ENCODE results near the gene SLC1A3.

SLC1A3 gene

GRCh38 chr5:36598045-36598444 is 8.4 kb upstream of the SLC1A3 start:
- no peaks in the 10 kb centered on the region for H3K9me2 ChIP-seq (replicated peaks; ENCODE audit: insufficient read depth, low read length)
- no peak overlapping the region for H3K4me3 ChIP-seq (ENCODE audit: low read length)
- no peaks in the 10 kb centered on the region for H3F3A ChIP-seq (ENCODE audit: insufficient read depth, low read length)
- H3K4me2 ChIP-seq (ENCODE audit: low read depth, low read length): no peak overlapping the region
- no peak overlapping the region for H2AFZ ChIP-seq (ENCODE audit: low read length)
- no peaks in the 10 kb centered on the region for H3K9me3 ChIP-seq (replicated peaks; ENCODE audit: insufficient read depth, low read length)
- no peaks in the 10 kb centered on the region for H3K79me2 ChIP-seq (ENCODE audit: low read length)
- no peaks in the 10 kb centered on the region for H3K4me1 ChIP-seq (ENCODE audit: low read length)
- DNase-seq: no peak
- H3K27me3 ChIP-seq (replicated peaks; ENCODE audit: insufficient read depth, low read length): no peaks in the 10 kb centered on the region
- H4K20me1 ChIP-seq (ENCODE audit: insufficient read depth, low read length): no peaks in the 10 kb centered on the region
- no peak overlapping the region for H3K9ac ChIP-seq (ENCODE audit: low read length)
- H3K36me3 ChIP-seq (replicated peaks; ENCODE audit: insufficient read depth, low read length): no peaks in the 10 kb centered on the region
- H3K27ac ChIP-seq (ENCODE audit: low read length): no peak overlapping the region
- TF ChIP-seq CTCF (IDR thresholded peaks at IDR 0.05; ENCODE audit: low read length) (no peak), EZH2phosphoT487 (IDR thresholded peaks at IDR 0.05; ENCODE audit: low read length) (no peak), EZH2 (optimal IDR thresholded peaks at IDR 0.05; ENCODE audit: low read depth, low read length) (no peak)

- no peak overlapping the region for H3K27ac ChIP-seq (ENCODE audit: low read length)
- no peak overlapping the region for H3K9ac ChIP-seq (ENCODE audit: low read length)
- no peaks in the 10 kb centered on the region for H3K36me3 ChIP-seq (replicated peaks; ENCODE audit: insufficient read depth, low read length)
- no peak for TF ChIP-seq EZH2phosphoT487 (IDR thresholded peaks at IDR 0.05; ENCODE audit: low read length)
- TF ChIP-seq CTCF (IDR thresholded peaks at IDR 0.05; ENCODE audit: low read length): no peak
- no peak for TF ChIP-seq EZH2 (optimal IDR thresholded peaks at IDR 0.05; ENCODE audit: low read depth, low read length)
- no peaks in the 10 kb centered on the region for H3F3A ChIP-seq (ENCODE audit: insufficient read depth, low read length)
- no peaks in the 10 kb centered on the region for H3K9me2 ChIP-seq (replicated peaks; ENCODE audit: insufficient read depth, low read length)
- H3K4me3 ChIP-seq (ENCODE audit: low read length): no peak overlapping the region
- H3K4me1 ChIP-seq (ENCODE audit: low read length): no peaks in the 10 kb centered on the region
- DNase-seq: no peak
- H4K20me1 ChIP-seq (ENCODE audit: insufficient read depth, low read length): no peaks in the 10 kb centered on the region
- H3K79me2 ChIP-seq (ENCODE audit: low read length): no peaks in the 10 kb centered on the region
- no peak overlapping the region for H3K4me2 ChIP-seq (ENCODE audit: low read depth, low read length)
- no peak overlapping the region for H2AFZ ChIP-seq (ENCODE audit: low read length)
- H3K27me3 ChIP-seq (replicated peaks; ENCODE audit: insufficient read depth, low read length): no peaks in the 10 kb centered on the region; the same call in 1 of the 2 replicates
- no peaks in the 10 kb centered on the region for H3K9me3 ChIP-seq (replicated peaks; ENCODE audit: insufficient read depth, low read length)
Measured at GRCh38 chr5:36599986-36600779, 6.2 kb upstream of the SLC1A3 start.

GRCh38 chr5:36600917-36601527 is 5.4 kb upstream of the SLC1A3 start:
- no peaks in the 10 kb centered on the region for H3K79me2 ChIP-seq (ENCODE audit: low read length)
- no peak overlapping the region for H3K27ac ChIP-seq (ENCODE audit: low read length)
- no peaks in the 10 kb centered on the region for H3K9me3 ChIP-seq (replicated peaks; ENCODE audit: insufficient read depth, low read length)
- no peak for TF ChIP-seq EZH2phosphoT487 (IDR thresholded peaks at IDR 0.05; ENCODE audit: low read length)
- no peak for TF ChIP-seq EZH2 (optimal IDR thresholded peaks at IDR 0.05; ENCODE audit: low read depth, low read length)
- no peak for TF ChIP-seq CTCF (IDR thresholded peaks at IDR 0.05; ENCODE audit: low read length)
- no peak overlapping the region for H3K9ac ChIP-seq (ENCODE audit: low read length)
- H3K36me3 ChIP-seq (replicated peaks; ENCODE audit: insufficient read depth, low read length): no peaks in the 10 kb centered on the region
- H3K4me1 ChIP-seq (ENCODE audit: low read length): no peaks in the 10 kb centered on the region
- no peak overlapping the region for H3K4me2 ChIP-seq (ENCODE audit: low read depth, low read length)
- no peak overlapping the region for H3K4me3 ChIP-seq (ENCODE audit: low read length)
- DNase-seq: no peak
- H3F3A ChIP-seq (ENCODE audit: insufficient read depth, low read length): no peaks in the 10 kb centered on the region
- H3K27me3 ChIP-seq (replicated peaks; ENCODE audit: insufficient read depth, low read length): no peaks in the 10 kb centered on the region; the same call in 1 of the 2 replicates
- H3K9me2 ChIP-seq (replicated peaks; ENCODE audit: insufficient read depth, low read length): no peaks in the 10 kb centered on the region
- no peaks in the 10 kb centered on the region for H4K20me1 ChIP-seq (ENCODE audit: insufficient read depth, low read length)
- no peak overlapping the region for H2AFZ ChIP-seq (ENCODE audit: low read length)
